Measurements from ENCODE around the gene PTPN1.

- TF ChIP-seq CTCF (IDR thresholded peaks at IDR 0.05) (no peak), POLR2A (IDR thresholded peaks at IDR 0.05) (no peak)
Observed at GRCh38 chr20:50519036-50519762, 9.0 kb downstream of the PTPN1 start.

Data from thyroid gland (tissue), 4 donors.